ENCODE measurements around the gene KLF1.

The KLF1 gene

GRCh38 chr19:12838182-12838885 lies 48.7 kb downstream of the KLF1 start, which contains the start of gene MAST1 (continued):
- TF ChIP-seq CTCF (tag by site-specific recombination; IDR thresholded peaks at IDR 0.05) (no peak), PRDM6 (tag by site-specific recombination; IDR thresholded peaks at IDR 0.05) (no peak), ZFHX2 (tag by site-specific recombination; conservative IDR thresholded peaks at IDR 0.05) (peak; percentile 59), ZNF776 (tag by site-specific recombination; IDR thresholded peaks at IDR 0.05; ENCODE audit: borderline replicate concordance) (no peak), ZBTB17 (tag by site-specific recombination; IDR thresholded peaks at IDR 0.05) (no peak), KLF16 (tag by site-specific recombination; IDR thresholded peaks at IDR 0.05) (no peak), ZBTB20 (tag by site-specific recombination; IDR thresholded peaks at IDR 0.05) (peak; percentile 7; the same call in 1 of the 2 replicates), BCL11A (tag by site-specific recombination; IDR thresholded peaks at IDR 0.05; ENCODE audit: low read depth) (no peak), ZNF114 (tag by site-specific recombination; IDR thresholded peaks at IDR 0.05) (no peak), ZNF37A (tag by site-specific recombination; IDR thresholded peaks at IDR 0.05) (no peak), TSHZ1 (tag by site-specific recombination; IDR thresholded peaks at IDR 0.05; ENCODE audit: borderline replicate concordance) (no peak), HIC1 (tag by site-specific recombination; IDR thresholded peaks at IDR 0.05) (no peak), MZF1 (tag by site-specific recombination; IDR thresholded peaks at IDR 0.05; ENCODE audit: borderline replicate concordance) (no peak), ZIC2 (tag by site-specific recombination; IDR thresholded peaks at IDR 0.05) (peak; percentile 7; the same call in 1 of the 2 replicates), ZNF239 (tag by site-specific recombination; IDR thresholded peaks at IDR 0.05) (no peak), ZNF423 (tag by site-specific recombination; IDR thresholded peaks at IDR 0.05) (no peak), ZNF426 (tag by site-specific recombination; IDR thresholded peaks at IDR 0.05) (no peak), ZNF335 (tag by site-specific recombination; conservative IDR thresholded peaks at IDR 0.05) (peak; percentile 83), ZNF610 (tag by site-specific recombination; IDR thresholded peaks at IDR 0.05; ENCODE audit: borderline replicate concordance) (no peak), ZNF701 (tag by site-specific recombination; IDR thresholded peaks at IDR 0.05) (no peak), EGR2 (tag by site-specific recombination; IDR thresholded peaks at IDR 0.05; ENCODE audit: low read depth) (peak; percentile 28; the same call in 1 of the 2 replicates), ZNF785 (tag by site-specific recombination; IDR thresholded peaks at IDR 0.05) (no peak), ZNF169 (tag by site-specific recombination; IDR thresholded peaks at IDR 0.05) (no peak), ZBTB10 (tag by site-specific recombination; IDR thresholded peaks at IDR 0.05) (no peak), ZNF184 (tag by site-specific recombination; IDR thresholded peaks at IDR 0.05) (no peak), ZNF513 (tag by site-specific recombination; IDR thresholded peaks at IDR 0.05) (no peak), REPIN1 (tag by site-specific recombination; IDR thresholded peaks at IDR 0.05; ENCODE audit: low read depth) (no peak)

All from HEK293 (cell line).